GM12801 (cell line): ENCODE measurements around the gene SORBS2.

Experiments
- CTCF ChIP-seq: IDR thresholded peaks from one replicate; pipeline ENCODE4 v1.5.1; 2011; ENCODE audit warnings: control low read depth; ENCODE audit not compliant: insufficient read length; ENCODE audit errors: extremely low read depth

The SORBS2 gene

GRCh38 chr4:185723631-185724260, 88.2 kb downstream of the SORBS2 start:
- no peak for TF ChIP-seq CTCF

GRCh38 chr4:185722029-185722316, 90.0 kb downstream of the SORBS2 start:
- no peak for TF ChIP-seq CTCF

GRCh38 chr4:185721190-185722028, 90.6 kb downstream of the SORBS2 start:
- no peak for TF ChIP-seq CTCF

- no peak for TF ChIP-seq CTCF
Measured at GRCh38 chr4:185719500-185719858, 92.5 kb downstream of the SORBS2 start.

GRCh38 chr4:185718578-185719499, 93.2 kb downstream of the SORBS2 start:
- no peak for TF ChIP-seq CTCF

GRCh38 chr4:185717377-185717741, 94.6 kb downstream of the SORBS2 start:
- no peak for TF ChIP-seq CTCF
